ENCODE results near the gene TPCN1. TPM values are rescaled to one million over a fixed set of nuclear protein-coding genes. Genes with fewer than 3 reads are reported as not detected.
A peak's percentile ranks its signal among the peaks of the same experiment; 100 is the strongest.

TPCN1 gene
- total and polyA plus RNA-seq, 2 of the 8 experiments (the other 6 are each of a cell fraction or from before 2014, with no cell fraction given), result 14.9 to 21.4 TPM

DNA sequence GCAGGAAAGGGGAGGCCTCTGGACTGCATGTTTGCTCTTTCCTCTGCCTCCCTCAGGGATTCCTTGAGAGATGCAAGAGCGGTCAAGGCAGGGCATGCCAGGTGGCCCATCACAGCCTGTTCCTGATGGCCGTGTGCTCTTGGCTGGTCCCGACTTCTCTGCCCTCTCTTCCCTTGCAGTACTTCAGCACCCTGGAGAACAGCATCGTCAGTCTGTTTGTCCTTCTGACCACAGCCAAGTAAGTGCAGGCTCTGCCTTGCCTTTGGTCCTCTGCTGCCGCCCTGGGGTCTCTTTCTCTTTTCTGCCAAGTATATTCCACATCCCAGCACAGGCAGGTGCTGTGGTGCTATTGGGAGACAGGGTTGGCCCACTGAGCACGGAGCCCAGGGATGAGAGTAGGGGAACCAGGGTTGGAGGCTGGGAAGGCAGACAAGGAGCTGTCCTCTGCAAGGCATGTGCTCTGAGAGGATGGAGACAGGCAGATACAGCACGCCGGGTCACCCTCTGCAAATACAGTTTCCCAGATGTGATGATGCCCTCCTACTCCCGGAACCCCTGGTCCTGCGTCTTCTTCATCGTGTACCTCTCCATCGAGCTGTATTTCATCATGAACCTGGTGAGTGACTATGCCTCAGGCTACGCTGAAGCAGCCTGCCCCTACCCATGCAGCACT, 51.9 kb downstream of the TPCN1 start:
- Histone ChIP-seq H3K4me1 (replicated peaks in 1 of 4; ENCODE audit: control insufficient read depth in 3 of 4, insufficient read depth in 4 of 4, low read length in 3 of 4) (no peaks in the 10 kb centered on the region; a peak in 1 of 7 replicates), H3K56ac (replicated peaks; ENCODE audit: insufficient read length, low read depth, low read length) (no peak overlapping the region), H2BK20ac (ENCODE audit: low read length) (no peak overlapping the region), H2AK5ac (ENCODE audit: low read depth, low read length) (no peak overlapping the region), H4K8ac (ENCODE audit: extremely low read depth, insufficient read depth, low read length) (no peak overlapping the region), H3K79me2 (ENCODE audit: control insufficient read depth in 1 of 2, insufficient read depth in 2 of 2, low read length in 2 of 2) (no peaks in the 10 kb centered on the region), H3K4ac (replicated peaks; ENCODE audit: insufficient read length, low read depth, low read length) (no peak overlapping the region), H3K4me3 (ENCODE audit: extremely low read depth in 1 of 4, insufficient read depth in 2 of 4, low read depth in 3 of 4, low read length in 4 of 4) (no peak overlapping the region), H4K5ac (ENCODE audit: insufficient read length, low read depth, low read length) (no peak overlapping the region), H2BK120ac (replicated peaks; ENCODE audit: low read depth, low read length) (no peak overlapping the region), H3K23ac (ENCODE audit: insufficient read length) (no peak overlapping the region), H2BK12ac (ENCODE audit: low read depth, low read length) (no peak overlapping the region), H3K27ac (ENCODE audit: low read depth, low read length) (no peak overlapping the region), H3K14ac (ENCODE audit: insufficient read length) (no peak overlapping the region), H2BK5ac (ENCODE audit: low read depth, low read length) (no peak overlapping the region; the same call in 1 of the 2 replicates), H2AFZ (ENCODE audit: low read length) (no peak overlapping the region), H3K18ac (ENCODE audit: extremely low read depth, low read length) (no peak overlapping the region), H3K9ac (replicated peaks in 1 of 4; ENCODE audit: extremely low read depth in 1 of 4, low read depth in 3 of 4, low read length in 3 of 4) (no peak overlapping the region), H2BK15ac (ENCODE audit: low read length) (no peak overlapping the region), H4K20me1 (replicated peaks in 1 of 2; ENCODE audit: control insufficient read depth in 1 of 2, insufficient read depth in 2 of 2, low read length in 2 of 2) (peaks cover 0 to 8% of the 10 kb centered on the region in 2 experiments), H3K9me3 (ENCODE audit: insufficient read depth in 2 of 2, low read depth in 1 of 2, low read length in 1 of 2) (no peaks in the 10 kb centered on the region), H4K91ac (replicated peaks; ENCODE audit: insufficient read length, low read length) (no peak overlapping the region), H3K27me3 (replicated peaks in 1 of 4; ENCODE audit: control insufficient read depth in 3 of 4, extremely low read depth in 1 of 4, insufficient read depth in 3 of 4, low read length in 3 of 4) (no peaks in the 10 kb centered on the region), H3K4me2 (ENCODE audit: insufficient read depth in 1 of 2, low read depth in 2 of 2, low read length in 2 of 2) (no peak overlapping the region), H3K23me2 (ENCODE audit: low read depth, low read length) (no peaks in the 10 kb centered on the region), H3K79me1 (ENCODE audit: low read depth, low read length) (no peaks in the 10 kb centered on the region), H3K36me3 (ENCODE audit: control insufficient read depth in 2 of 4, insufficient read depth in 4 of 4, low read length in 3 of 4) (peaks cover 0 to 2% (median 0%) of the 10 kb centered on the region in 4 experiments; a peak in 3 of 8 replicates)
- ChIA-PET CTCF (ENCODE audit: partially characterized antibody) (no interaction called here), POLR2A (ENCODE audit: partially characterized antibody) (interaction anchor here (1.0 to 1.8 kb wide), 3 partner anchors 8 to 86 kb away, joined by 3 to 4 read pairs (median 3); no protein-coding TSS in a partner anchor)
- TF ChIP-seq RAD21 (IDR thresholded peaks at IDR 0.05 in 1 of 2, conservative IDR thresholded peaks at IDR 0.05 in 1 of 2; ENCODE audit: low read depth in 2 of 2, low read length in 2 of 2) (peak; percentile 17 to 44; a peak in 3 of 4 replicates), SIN3A (conservative IDR thresholded peaks at IDR 0.05 in 1 of 2, IDR thresholded peaks at IDR 0.05 in 1 of 2; ENCODE audit: low read depth in 1 of 2, low read length in 2 of 2) (peak in 1 of 2 experiments; percentile 58; a peak in 1 of 4 replicates), CHD1 (IDR thresholded peaks at IDR 0.05; ENCODE audit: low read depth, low read length) (no peak)
- TF ChIP-seq, protein P1, sequence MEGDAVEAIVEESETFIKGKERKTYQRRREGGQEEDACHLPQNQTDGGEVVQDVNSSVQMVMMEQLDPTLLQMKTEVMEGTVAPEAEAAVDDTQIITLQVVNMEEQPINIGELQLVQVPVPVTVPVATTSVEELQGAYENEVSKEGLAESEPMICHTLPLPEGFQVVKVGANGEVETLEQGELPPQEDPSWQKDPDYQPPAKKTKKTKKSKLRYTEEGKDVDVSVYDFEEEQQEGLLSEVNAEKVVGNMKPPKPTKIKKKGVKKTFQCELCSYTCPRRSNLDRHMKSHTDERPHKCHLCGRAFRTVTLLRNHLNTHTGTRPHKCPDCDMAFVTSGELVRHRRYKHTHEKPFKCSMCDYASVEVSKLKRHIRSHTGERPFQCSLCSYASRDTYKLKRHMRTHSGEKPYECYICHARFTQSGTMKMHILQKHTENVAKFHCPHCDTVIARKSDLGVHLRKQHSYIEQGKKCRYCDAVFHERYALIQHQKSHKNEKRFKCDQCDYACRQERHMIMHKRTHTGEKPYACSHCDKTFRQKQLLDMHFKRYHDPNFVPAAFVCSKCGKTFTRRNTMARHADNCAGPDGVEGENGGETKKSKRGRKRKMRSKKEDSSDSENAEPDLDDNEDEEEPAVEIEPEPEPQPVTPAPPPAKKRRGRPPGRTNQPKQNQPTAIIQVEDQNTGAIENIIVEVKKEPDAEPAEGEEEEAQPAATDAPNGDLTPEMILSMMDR (IDR thresholded peaks at IDR 0.05; ENCODE audit: control extremely low read depth in 1 of 3, insufficient read depth in 1 of 3, low read depth in 1 of 3, low read length in 3 of 3), result peak in 2 of 3 experiments; percentile 20; a peak in 1 of 4 replicates
- 87% methylated on average over 13 of the region's 13 CpGs; no CpG with 5 or more reads in 1 of the 2 experiments for WGBS, 2 experiments (ENCODE audit: extremely low coverage in 1 of 2, insufficient coverage in 1 of 2, insufficient read length in 1 of 2, insufficient replicate concordance in 2 of 2, low coverage in 1 of 2, low lambda C conversion rate in 2 of 2, missing lambda C conversion rate in 1 of 2)
- no peak for DNase-seq (ENCODE audit: low read depth in 1 of 2, low spot score in 2 of 2)
- FAIRE-seq, result no peak

Data from H1 (cell line).